ENCODE data around the gene SNRPA.

DNA sequence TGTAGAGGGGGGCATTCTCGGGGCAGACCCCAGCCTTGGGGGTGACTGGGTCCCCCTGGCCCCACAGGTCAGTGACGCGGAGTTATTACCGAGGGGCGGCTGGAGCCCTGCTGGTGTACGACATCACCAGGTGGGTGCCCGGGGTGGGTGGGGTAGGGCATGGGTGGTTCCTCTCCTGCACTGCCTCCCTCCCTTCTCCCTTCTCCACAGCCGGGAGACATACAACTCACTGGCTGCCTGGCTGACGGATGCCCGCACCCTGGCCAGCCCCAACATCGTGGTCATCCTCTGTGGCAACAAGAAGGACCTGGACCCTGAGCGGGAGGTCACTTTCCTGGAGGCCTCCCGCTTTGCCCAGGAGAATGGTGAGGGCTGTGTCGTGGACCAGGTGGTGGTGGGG lies 32.7 kb downstream of the SNRPA start:
- TF ChIP-seq, protein P1, sequence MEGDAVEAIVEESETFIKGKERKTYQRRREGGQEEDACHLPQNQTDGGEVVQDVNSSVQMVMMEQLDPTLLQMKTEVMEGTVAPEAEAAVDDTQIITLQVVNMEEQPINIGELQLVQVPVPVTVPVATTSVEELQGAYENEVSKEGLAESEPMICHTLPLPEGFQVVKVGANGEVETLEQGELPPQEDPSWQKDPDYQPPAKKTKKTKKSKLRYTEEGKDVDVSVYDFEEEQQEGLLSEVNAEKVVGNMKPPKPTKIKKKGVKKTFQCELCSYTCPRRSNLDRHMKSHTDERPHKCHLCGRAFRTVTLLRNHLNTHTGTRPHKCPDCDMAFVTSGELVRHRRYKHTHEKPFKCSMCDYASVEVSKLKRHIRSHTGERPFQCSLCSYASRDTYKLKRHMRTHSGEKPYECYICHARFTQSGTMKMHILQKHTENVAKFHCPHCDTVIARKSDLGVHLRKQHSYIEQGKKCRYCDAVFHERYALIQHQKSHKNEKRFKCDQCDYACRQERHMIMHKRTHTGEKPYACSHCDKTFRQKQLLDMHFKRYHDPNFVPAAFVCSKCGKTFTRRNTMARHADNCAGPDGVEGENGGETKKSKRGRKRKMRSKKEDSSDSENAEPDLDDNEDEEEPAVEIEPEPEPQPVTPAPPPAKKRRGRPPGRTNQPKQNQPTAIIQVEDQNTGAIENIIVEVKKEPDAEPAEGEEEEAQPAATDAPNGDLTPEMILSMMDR (IDR thresholded peaks at IDR 0.05) = no peak
- no peak for TF ChIP-seq POLR2A (IDR thresholded peaks at IDR 0.05)
- TF ChIP-seq EP300 (IDR thresholded peaks at IDR 0.05) = no peak

Data from ovary (tissue), 3 donors.